Neural progenitor cell (in vitro differentiated cells): ENCODE results near the gene SMIM29.

ENCODE experiments used
- CTCF ChIP-seq: fragments of 200-600 bp; sonication (generic); IDR thresholded peaks from 2 replicates; pipeline ENCODE4 v1.5.1; 2017; ENCODE audit warnings: antibody characterized with exemption, mild to moderate bottlenecking
- EZH2 ChIP-seq: fragments of 200-600 bp; sonication (generic); IDR thresholded peaks from 2 replicates; pipeline ENCODE4 v1.6.1; 2017; ENCODE audit warnings: antibody characterized with exemption, mild to moderate bottlenecking, moderate library complexity
- EZH2phosphoT487 ChIP-seq: fragments of 200-600 bp; sonication (generic); IDR thresholded peaks from 2 replicates; pipeline ENCODE4 v1.6.1; 2017; ENCODE audit warnings: antibody characterized with exemption

GRCh38 chr6:34280216-34280615 is 31.4 kb upstream of the SMIM29 start:
- TF ChIP-seq CTCF (no peak), EZH2phosphoT487 (no peak), EZH2 (no peak)
